ENCODE results near the gene PLPPR1.
"Not testable (repeated sequence)": the region's sequence is repeated elsewhere in the genome, so short reads cannot be mapped to it uniquely, and the experiment has no call there.

PLPPR1 gene

GRCh38 chr9:101050650-101051049 lies 22.1 kb downstream of the PLPPR1 start:
- no peak for DNase-seq

DNA sequence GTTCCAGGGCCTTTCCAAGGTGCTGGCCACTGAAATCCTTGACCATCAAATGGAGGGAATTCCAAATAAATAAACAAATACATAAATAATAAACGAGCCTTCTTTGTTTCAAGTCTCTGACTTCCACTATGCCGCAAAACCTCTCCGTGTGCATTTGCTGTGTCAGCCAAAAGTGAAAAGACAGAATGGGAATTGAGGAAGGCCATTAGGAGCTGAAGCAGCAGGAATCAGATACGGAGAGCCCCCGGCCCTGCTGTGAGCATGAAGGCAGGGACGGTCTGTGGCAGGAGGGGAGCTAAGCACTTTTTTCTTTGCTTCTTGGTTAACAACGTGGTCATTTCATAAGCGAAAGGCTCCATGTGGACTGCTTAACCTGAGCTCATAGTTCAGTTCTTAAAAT lies 26.1 kb downstream of the PLPPR1 start:
- no peak for DNase-seq

- DNase-seq, result no peak
Measured at GRCh38 chr9:101055516-101055915, 27.0 kb downstream of the PLPPR1 start.

DNA sequence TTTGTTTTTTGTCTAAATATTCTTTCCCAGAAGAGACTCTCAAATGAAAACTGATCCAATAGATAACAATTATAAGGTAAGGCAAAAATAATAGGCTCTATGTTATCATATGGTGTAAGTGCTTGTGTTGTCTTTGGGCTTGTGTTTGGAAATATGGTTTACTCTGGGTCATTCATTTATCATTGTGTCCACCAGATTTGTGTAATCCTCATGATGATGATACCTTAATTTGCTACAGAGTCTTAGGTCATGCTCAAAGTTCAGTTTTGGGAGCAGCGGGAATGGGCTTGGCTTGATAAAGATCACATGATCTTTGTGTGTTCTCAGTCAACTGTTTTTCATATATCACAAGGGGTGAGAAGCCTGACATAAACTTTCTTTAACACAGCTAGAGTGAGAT lies 34.2 kb downstream of the PLPPR1 start:
- no peak for DNase-seq

GRCh38 chr9:101063192-101063591 lies 34.7 kb downstream of the PLPPR1 start:
- DNase-seq, result no peak

- no peak for DNase-seq
Measured at GRCh38 chr9:101064206-101064605, 35.7 kb downstream of the PLPPR1 start.

GRCh38 chr9:101065930-101066329 lies 37.4 kb downstream of the PLPPR1 start:
- DNase-seq, result no peak

GRCh38 chr9:101068696-101069095 lies 40.2 kb downstream of the PLPPR1 start:
- no peak for DNase-seq

DNA sequence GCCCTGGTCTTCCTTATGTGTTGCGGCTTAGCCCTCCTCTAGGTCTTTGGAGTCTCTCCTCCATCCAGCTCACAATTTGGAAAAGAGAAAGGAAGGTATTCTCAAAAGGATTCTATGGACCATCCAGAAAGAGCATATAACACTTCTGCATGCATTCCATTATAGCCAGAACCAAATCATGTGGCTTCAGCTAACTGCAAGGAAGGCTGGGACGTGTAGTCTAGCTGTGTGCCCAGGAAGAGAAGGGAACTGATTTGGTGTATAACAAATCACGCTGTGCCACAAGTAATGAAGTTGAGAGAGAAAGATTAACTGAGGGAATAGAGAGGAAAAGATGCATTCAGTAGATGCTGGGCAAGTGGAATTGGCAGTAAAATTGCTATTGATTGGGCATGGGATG lies 43.7 kb downstream of the PLPPR1 start:
- no peak for DNase-seq

DNA sequence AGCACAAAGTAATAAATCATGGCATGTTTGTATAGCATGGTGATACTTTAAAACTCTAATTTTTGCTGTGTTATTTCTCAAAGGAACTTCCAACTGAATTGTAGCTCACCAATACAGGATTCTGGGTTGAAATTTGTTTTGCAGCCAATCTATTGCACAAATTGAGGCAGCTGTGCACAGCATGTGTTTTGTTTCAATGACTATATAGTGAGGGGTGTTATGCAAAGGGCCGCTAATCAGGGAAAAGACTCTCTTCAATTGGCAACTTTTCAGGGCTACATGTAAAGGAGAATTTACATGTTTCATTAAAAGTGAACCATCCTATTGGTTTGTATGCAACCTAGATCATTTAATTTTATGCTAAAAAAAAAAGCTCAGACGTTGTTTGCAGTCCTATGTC lies 44.6 kb downstream of the PLPPR1 start:
- DNase-seq, result no peak

DNA sequence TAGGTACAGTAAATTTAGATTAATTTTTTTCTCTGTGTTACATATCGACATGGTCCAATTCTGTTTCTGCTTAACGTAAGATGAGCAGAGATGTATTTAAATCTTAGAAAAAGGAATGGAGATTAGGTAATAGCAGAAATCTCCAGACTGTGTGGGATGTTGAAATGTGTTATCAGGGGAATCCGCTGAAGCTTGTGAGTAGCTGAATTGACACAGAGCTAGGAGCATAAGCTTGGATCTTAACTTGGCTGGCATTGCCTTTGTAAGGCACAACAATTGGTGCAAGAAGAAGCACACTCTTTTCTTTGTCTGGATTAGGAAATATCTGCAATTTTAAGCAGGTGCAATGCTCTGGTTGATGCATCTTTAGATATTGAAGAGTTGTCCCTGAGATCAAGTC lies 53.1 kb downstream of the PLPPR1 start:
- no peak for DNase-seq

GRCh38 chr9:101083448-101084202 lies 55.1 kb downstream of the PLPPR1 start:
- no peak for DNase-seq

- DNase-seq, result no peak
Measured at GRCh38 chr9:101087426-101087825, 58.9 kb downstream of the PLPPR1 start.

GRCh38 chr9:101092922-101093321 lies 64.4 kb downstream of the PLPPR1 start:
- DNase-seq, result no peak

GRCh38 chr9:101093620-101094019 lies 65.1 kb downstream of the PLPPR1 start:
- DNase-seq, result no peak

GRCh38 chr9:101094686-101095085 lies 66.2 kb downstream of the PLPPR1 start:
- DNase-seq, result no peak

GRCh38 chr9:101097210-101097609 lies 68.7 kb downstream of the PLPPR1 start:
- DNase-seq, result no peak

GRCh38 chr9:101098392-101098791 lies 69.9 kb downstream of the PLPPR1 start:
- DNase-seq, result no peak

GRCh38 chr9:101114317-101114716 lies 85.8 kb downstream of the PLPPR1 start:
- DNase-seq, result no peak

DNA sequence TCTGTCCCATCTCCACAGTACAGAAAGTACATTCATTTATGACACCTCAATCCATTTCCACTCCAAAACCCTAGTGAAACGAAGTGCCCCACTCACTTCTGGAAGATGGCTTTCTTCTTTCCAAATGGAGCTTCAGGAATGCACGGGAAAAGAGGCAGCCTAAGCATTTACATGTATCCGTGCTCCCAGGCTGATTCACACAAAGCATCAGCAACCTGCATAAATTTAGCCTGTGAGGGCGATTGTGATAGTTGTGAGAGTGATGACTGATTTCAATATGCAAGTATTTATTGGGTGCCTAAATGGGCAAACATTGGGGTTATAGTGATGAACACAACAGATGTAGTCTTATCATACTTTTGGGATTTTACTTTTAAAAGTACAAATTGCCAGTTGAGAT lies 86.6 kb downstream of the PLPPR1 start:
- DNase-seq, result no peak

DNA sequence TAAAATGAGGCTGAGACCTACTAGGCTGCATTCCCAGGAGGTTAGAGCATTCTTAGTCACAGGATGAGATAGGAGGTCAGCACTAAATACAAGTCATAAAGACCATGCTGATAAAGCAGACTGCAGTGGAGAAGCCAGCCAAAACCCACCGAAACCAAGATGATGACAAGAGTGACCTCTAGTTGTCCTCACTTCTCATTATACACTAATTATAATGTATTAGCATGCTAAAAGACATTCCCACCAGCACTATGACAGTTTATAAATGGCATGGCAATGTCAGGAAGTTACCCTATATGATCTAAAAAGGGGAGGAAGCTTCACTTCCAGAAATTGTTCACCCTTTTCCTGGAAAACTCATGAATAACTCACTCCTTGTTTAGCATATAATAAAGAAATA lies 88.6 kb downstream of the PLPPR1 start:
- no peak for DNase-seq

DNA sequence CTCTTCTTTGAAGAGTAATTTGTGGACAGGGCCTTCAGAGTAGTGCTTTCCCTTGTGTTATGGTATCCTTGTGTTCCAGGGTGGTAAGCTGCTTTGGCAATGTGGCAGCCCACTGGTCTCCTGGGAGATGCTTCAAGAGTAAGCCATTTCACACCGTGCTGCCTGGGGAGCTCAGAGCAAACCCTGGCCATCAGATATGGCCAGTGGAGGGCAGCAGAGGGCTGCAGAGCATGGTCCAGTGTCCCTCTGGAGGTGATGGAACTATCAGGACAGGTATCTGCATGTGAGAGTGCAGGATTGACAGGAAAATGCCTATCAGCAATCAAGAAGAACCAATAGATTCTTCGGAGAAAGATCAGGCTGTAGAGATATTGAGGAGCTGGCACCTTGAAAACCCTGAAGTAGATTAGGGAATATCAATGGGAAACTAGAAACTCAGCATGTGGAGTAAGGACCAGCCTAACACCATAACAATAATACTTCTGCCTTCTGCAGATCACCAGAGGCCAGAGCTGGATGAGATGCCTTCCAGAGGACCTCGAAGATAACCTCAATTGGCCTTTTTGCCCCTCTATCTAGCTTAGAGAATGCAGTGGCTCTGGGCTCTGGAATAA lies 90.8 kb downstream of the PLPPR1 start:
- peak; percentile 54 for DNase-seq

- no peak for DNase-seq
Measured at GRCh38 chr9:101121836-101122399, 93.4 kb downstream of the PLPPR1 start.

- DNase-seq, result no peak
Measured at GRCh38 chr9:101126556-101126955, 98.0 kb downstream of the PLPPR1 start.

GRCh38 chr9:101127369-101127768 lies 98.8 kb downstream of the PLPPR1 start:
- DNase-seq, result not testable (repeated sequence)
